MM.1S (cell line): ENCODE measurements around the gene PIEZO2.

Experiments used
- DNase-seq: peaks from one replicate; pipeline ENCODE4 v3.0.0-alpha.2; 2015
- H2AFZ ChIP-seq: fragments of 300-600 bp; sonication (generic); 2 replicates; pipeline ENCODE4 v1.6.0; 2016; ENCODE audit warnings: antibody characterized with exemption, low read length
- H3F3A ChIP-seq: fragments of 300-600 bp; sonication (generic); 2 replicates; pipeline ENCODE4 v1.6.1; 2016; ENCODE audit warnings: mild to moderate bottlenecking, antibody characterized with exemption, low read length, moderate library complexity, mixed read lengths; ENCODE audit not compliant: insufficient read depth
- H3K27ac ChIP-seq: fragments of 300-600 bp; sonication (generic); 2 replicates; pipeline ENCODE4 v1.5.1; 2016; ENCODE audit warnings: mild to moderate bottlenecking, low read length
- H3K27me3 ChIP-seq: fragments of 300-600 bp; sonication (generic); replicated peaks from 2 replicates; pipeline ENCODE4 v1.6.0; 2016; ENCODE audit warnings: low read length; ENCODE audit not compliant: insufficient read depth
- H3K36me3 ChIP-seq: fragments of 300-600 bp; sonication (generic); replicated peaks from 2 replicates; pipeline ENCODE4 v1.6.1; 2016; ENCODE audit warnings: mild to moderate bottlenecking, low read length, mixed read lengths; ENCODE audit not compliant: insufficient read depth
- H3K4me1 ChIP-seq: fragments of 300-600 bp; sonication (generic); 2 replicates; pipeline ENCODE4 v1.6.1; 2016; ENCODE audit warnings: low read length, mixed read lengths
- H3K4me2 ChIP-seq: fragments of 300-600 bp; sonication (generic); 2 replicates; pipeline ENCODE4 v1.6.0; 2016; ENCODE audit warnings: low read depth, low read length
- H3K4me3 ChIP-seq: fragments of 300-600 bp; sonication (generic); 2 replicates; pipeline ENCODE4 v1.5.1; 2016; ENCODE audit warnings: low read length, mixed read lengths
- H3K79me2 ChIP-seq: fragments of 300-600 bp; sonication (generic); 2 replicates; pipeline ENCODE4 v1.6.1; 2016; ENCODE audit warnings: mixed run types, low read length, mixed read lengths
- H3K9ac ChIP-seq: fragments of 300-600 bp; sonication (generic); 2 replicates; pipeline ENCODE4 v1.6.1; 2016; ENCODE audit warnings: low read length, mixed read lengths
- H3K9me2 ChIP-seq: fragments of 300-600 bp; sonication (generic); replicated peaks from 2 replicates; pipeline ENCODE4 v1.6.1; 2016; ENCODE audit warnings: mild to moderate bottlenecking, low read length, mixed read lengths; ENCODE audit not compliant: insufficient read depth
- H3K9me3 ChIP-seq: fragments of 300-600 bp; sonication (generic); replicated peaks from 2 replicates; pipeline ENCODE4 v1.6.1; 2016; ENCODE audit warnings: mild to moderate bottlenecking, low read length, mixed read lengths; ENCODE audit not compliant: insufficient read depth
- H4K20me1 ChIP-seq: fragments of 300-600 bp; sonication (generic); 2 replicates; pipeline ENCODE4 v1.6.1; 2016; ENCODE audit warnings: mild to moderate bottlenecking, low read length, moderate library complexity, mixed read lengths; ENCODE audit not compliant: insufficient read depth
- EZH2 ChIP-seq: fragments of 300-600 bp; sonication (generic); optimal IDR thresholded peaks from 2 replicates; pipeline ENCODE3; 2017; ENCODE audit warnings: low read depth, mild to moderate bottlenecking, antibody characterized with exemption, low read length, mixed read lengths
- EZH2phosphoT487 ChIP-seq: fragments of 300-600 bp; sonication (generic); IDR thresholded peaks from 2 replicates; pipeline ENCODE4 v1.6.1; 2018; ENCODE audit warnings: antibody characterized with exemption, low read length
- TF ChIP-seq, protein P1 (sequence below): fragments of 300-600 bp; sonication (generic); IDR thresholded peaks from 2 replicates; pipeline ENCODE4 v1.5.1; 2016; ENCODE audit warnings: antibody characterized with exemption, low read length, mixed read lengths

PIEZO2 gene

DNA sequence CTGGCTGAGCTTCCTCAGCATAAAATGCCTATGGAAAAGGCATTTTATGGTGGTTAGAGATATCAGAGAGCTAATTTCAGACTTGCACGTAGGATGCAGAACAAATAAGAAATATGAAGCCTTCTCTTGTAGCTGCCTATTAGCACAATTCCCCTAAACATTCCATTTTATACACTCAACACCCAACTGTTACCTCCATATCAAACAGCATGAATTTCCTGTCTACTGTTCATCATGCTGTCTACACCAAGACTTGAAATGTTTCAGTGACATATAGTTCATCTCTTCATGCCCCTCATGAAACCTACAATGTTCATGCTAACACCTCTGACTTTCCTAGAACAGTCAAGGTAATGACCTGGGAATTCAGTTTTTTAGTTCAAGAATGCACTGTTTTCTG lies 249.9 kb downstream of the PIEZO2 start:
- Histone ChIP-seq H3K4me1 (no peaks in the 10 kb centered on the region), H3K27me3 (no peaks in the 10 kb centered on the region)
- TF ChIP-seq EZH2phosphoT487 = no peak
- TF ChIP-seq, protein P1, sequence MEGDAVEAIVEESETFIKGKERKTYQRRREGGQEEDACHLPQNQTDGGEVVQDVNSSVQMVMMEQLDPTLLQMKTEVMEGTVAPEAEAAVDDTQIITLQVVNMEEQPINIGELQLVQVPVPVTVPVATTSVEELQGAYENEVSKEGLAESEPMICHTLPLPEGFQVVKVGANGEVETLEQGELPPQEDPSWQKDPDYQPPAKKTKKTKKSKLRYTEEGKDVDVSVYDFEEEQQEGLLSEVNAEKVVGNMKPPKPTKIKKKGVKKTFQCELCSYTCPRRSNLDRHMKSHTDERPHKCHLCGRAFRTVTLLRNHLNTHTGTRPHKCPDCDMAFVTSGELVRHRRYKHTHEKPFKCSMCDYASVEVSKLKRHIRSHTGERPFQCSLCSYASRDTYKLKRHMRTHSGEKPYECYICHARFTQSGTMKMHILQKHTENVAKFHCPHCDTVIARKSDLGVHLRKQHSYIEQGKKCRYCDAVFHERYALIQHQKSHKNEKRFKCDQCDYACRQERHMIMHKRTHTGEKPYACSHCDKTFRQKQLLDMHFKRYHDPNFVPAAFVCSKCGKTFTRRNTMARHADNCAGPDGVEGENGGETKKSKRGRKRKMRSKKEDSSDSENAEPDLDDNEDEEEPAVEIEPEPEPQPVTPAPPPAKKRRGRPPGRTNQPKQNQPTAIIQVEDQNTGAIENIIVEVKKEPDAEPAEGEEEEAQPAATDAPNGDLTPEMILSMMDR = no peak
- no peak for TF ChIP-seq EZH2

DNA sequence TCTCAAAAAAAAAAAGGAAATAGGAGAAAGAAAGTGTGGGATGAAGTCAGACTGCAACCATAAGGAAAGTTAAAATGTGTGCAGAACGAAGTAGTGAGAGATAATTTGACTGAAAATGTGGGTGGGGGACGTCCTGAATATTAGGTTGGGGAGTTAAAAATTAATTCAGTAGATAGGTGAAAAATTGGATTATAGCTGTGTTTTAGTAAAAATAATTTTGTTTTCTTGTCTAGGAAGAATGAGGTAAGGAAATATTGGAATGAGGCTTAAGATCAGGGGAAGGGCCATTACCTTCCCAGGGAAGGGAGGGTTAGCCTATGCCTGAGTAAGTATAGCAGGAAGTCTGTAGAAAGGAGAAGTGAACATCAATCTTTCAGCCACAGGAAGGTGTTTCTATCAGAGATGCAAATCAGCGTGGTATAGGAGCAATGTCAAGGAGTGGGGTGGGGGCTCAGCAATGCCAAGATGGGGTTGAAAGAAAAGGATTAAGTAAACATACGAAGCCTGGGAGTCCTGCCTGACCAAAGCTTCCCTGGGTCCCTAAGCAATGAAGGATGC lies 250.9 kb downstream of the PIEZO2 start:
- TF ChIP-seq, protein P1 = no peak
- TF ChIP-seq EZH2 (no peak), EZH2phosphoT487 (no peak)
- Histone ChIP-seq H3K4me1 (no peaks in the 10 kb centered on the region), H3F3A (no peaks in the 10 kb centered on the region), H3K9me3 (no peaks in the 10 kb centered on the region), H3K4me2 (no peak overlapping the region), H2AFZ (no peak overlapping the region), H3K27ac (no peak overlapping the region), H3K9me2 (no peaks in the 10 kb centered on the region), H3K9ac (no peak overlapping the region), H4K20me1 (no peaks in the 10 kb centered on the region), H3K27me3 (no peaks in the 10 kb centered on the region), H3K36me3 (no peaks in the 10 kb centered on the region), H3K4me3 (no peak overlapping the region), H3K79me2 (no peaks in the 10 kb centered on the region)
- DNase-seq = no peak

More for the DNA sequence above, 249.9 kb downstream of the PIEZO2 start:
- Histone ChIP-seq H2AFZ (no peak overlapping the region), H3K9ac (no peak overlapping the region), H4K20me1 (no peaks in the 10 kb centered on the region), H3K9me2 (no peaks in the 10 kb centered on the region), H3K4me2 (no peak overlapping the region), H3K27ac (no peak overlapping the region), H3K9me3 (no peaks in the 10 kb centered on the region), H3K36me3 (no peaks in the 10 kb centered on the region), H3K4me3 (no peak overlapping the region), H3F3A (no peaks in the 10 kb centered on the region), H3K79me2 (no peaks in the 10 kb centered on the region)
- DNase-seq = no peak

DNA sequence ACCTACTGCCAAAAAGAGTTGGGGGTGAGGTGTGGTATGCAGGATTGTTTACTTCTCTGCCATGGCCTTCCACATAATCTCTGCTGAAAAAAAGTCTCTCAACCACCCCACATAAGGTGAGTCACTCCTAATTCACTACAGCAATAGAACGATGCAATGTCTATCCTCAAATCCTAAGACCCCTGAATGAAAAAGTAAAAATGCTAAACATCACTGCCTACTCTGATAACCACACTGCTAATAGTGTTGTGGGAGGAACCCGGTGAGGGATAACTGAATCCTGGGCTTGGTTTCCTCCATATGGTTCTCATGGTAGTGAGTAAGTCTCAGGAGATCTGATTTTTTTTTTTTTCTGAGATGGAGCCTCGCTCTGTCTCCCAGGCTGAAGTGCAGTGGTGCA lies 252.5 kb downstream of the PIEZO2 start:
- Histone ChIP-seq H3K9ac (no peak overlapping the region), H2AFZ (no peak overlapping the region), H3K9me2 (no peaks in the 10 kb centered on the region), H3K27me3 (no peaks in the 10 kb centered on the region), H3K4me2 (no peak overlapping the region), H3K4me1 (no peaks in the 10 kb centered on the region), H3F3A (no peaks in the 10 kb centered on the region), H3K79me2 (no peaks in the 10 kb centered on the region), H3K27ac (no peak overlapping the region), H3K4me3 (no peak overlapping the region), H3K36me3 (no peaks in the 10 kb centered on the region), H3K9me3 (no peaks in the 10 kb centered on the region), H4K20me1 (no peaks in the 10 kb centered on the region)
- DNase-seq = no peak
- TF ChIP-seq EZH2phosphoT487 = no peak
- no peak for TF ChIP-seq EZH2
- TF ChIP-seq, protein P1 = no peak
